Panc1 (cell line): Measurements from ENCODE around the gene ZNF888. TPM values are rescaled to one million over a fixed set of nuclear protein-coding genes. Genes with fewer than 3 reads are reported as not detected.
"Not testable (repeated sequence)": the region's sequence is repeated elsewhere in the genome, so short reads cannot be mapped to it uniquely, and the experiment has no call there.

Source experiments
- ATAC-seq: fragments of 200-7000 bp; cut with Tn5 transposase; 2 replicates; pipeline ENCODE4 v1.9.1; 2020; ENCODE audit warnings: mild to moderate bottlenecking, moderate library complexity
- BruUV-seq: library from RNA; stranded (reverse); fragments of 400-500 nt; replicated peaks from 2 replicates; lab custom pipeline; 2021; lab: Mats Ljungman, UMichigan
- CTCF ChIA-PET: fragments of 300-600 bp; sonication (Branson Sonifier 250); formaldehyde crosslinking; loops from one replicate; lab custom pipeline; 2022; ENCODE audit warnings: antibody characterized with exemption; lab: Charles Lee
- POLR2A ChIA-PET: fragments of 300-600 bp; sonication (Branson Sonifier 250); formaldehyde crosslinking; loops from one replicate; lab custom pipeline; 2022; ENCODE audit warnings: antibody characterized with exemption; lab: Charles Lee
- DNase-seq: peaks from one replicate; pipeline ENCODE4 v3.0.0-alpha.2; 2010; ENCODE audit warnings: low read depth, low spot score
- H3K27ac ChIP-seq: 2 replicates; pipeline ENCODE4 v1.5.1; 2011; ENCODE audit warnings: mild to moderate bottlenecking, low read length, inconsistent platforms
- H3K27me3 ChIP-seq: fragments of 200-500 bp; sonication (Bioruptor generic); 2 replicates; pipeline ENCODE4 v1.6.0; 2014; ENCODE audit warnings: low read length, inconsistent platforms; ENCODE audit not compliant: control insufficient read depth, insufficient read depth
- H3K36me3 ChIP-seq: fragments of 200-500 bp; sonication (Bioruptor generic); 2 replicates; pipeline ENCODE4 v1.5.1; 2014; ENCODE audit warnings: inconsistent platforms, mild to moderate bottlenecking, low read length, moderate library complexity; ENCODE audit not compliant: control insufficient read depth, insufficient read depth
- H3K4me1 ChIP-seq: 2 replicates; pipeline ENCODE4 v1.5.1; 2011; ENCODE audit warnings: inconsistent platforms, mild to moderate bottlenecking, low read length, moderate library complexity; ENCODE audit not compliant: control insufficient read depth, insufficient read depth
- H3K4me3 ChIP-seq, 2 experiments: 2 replicates each; pipeline ENCODE4 v1.5.1; 2011 to 2012; ENCODE audit warnings: low read depth in 2 of 2, low read length in 2 of 2, mild to moderate bottlenecking in 2 of 2, inconsistent platforms in 1 of 2, moderate library complexity in 1 of 2
- H3K9me3 ChIP-seq: fragments of 200-500 bp; sonication (Bioruptor generic); 2 replicates; pipeline ENCODE4 v1.5.1; 2014; ENCODE audit warnings: low read depth, mild to moderate bottlenecking, inconsistent platforms, low read length, moderate library complexity; ENCODE audit not compliant: control insufficient read depth, insufficient read depth
- CTCF ChIP-seq: fragments of 450-650 bp; IDR thresholded peaks from 2 replicates; pipeline ENCODE4 v1.5.1; 2017; ENCODE audit warnings: mild to moderate bottlenecking
- POLR2AphosphoS5 ChIP-seq: IDR thresholded peaks from 2 replicates; pipeline ENCODE4 v1.6.1; 2012; ENCODE audit warnings: mild to moderate bottlenecking, low read depth, low read length, moderate library complexity
- REST ChIP-seq, 2 experiments: IDR thresholded peaks; 2 replicates each; pipeline ENCODE4 v1.6.1; 2011 to 2012; ENCODE audit warnings: low read depth in 2 of 2, control low read depth in 1 of 2, low read length in 1 of 2, mild to moderate bottlenecking in 1 of 2, moderate library complexity in 1 of 2; ENCODE audit not compliant: insufficient read depth in 1 of 2
- SIN3A ChIP-seq: IDR thresholded peaks from 2 replicates; pipeline ENCODE4 v1.6.1; 2012; ENCODE audit warnings: low read depth, mild to moderate bottlenecking, low read length, moderate library complexity, borderline replicate concordance; ENCODE audit not compliant: insufficient read depth
- TCF7L2 ChIP-seq: IDR thresholded peaks from 2 replicates; pipeline ENCODE4 v1.6.1; 2011; ENCODE audit warnings: mild to moderate bottlenecking, low read depth, low read length, inconsistent platforms
- in situ Hi-C: cut with HindIII; loops from 2 replicates; pipeline ENCODE4 v1.10.0; 2016; ENCODE audit warnings: low sequenced_read_pairs, low pct_unique_long_range_greater_than_20kb
- intact Hi-C: fragments of 100-400 bp; cut with micrococcal nuclease; formaldehyde crosslinking; loops from one replicate; pipeline ENCODE4 v1.10.0; 2022; ENCODE audit not compliant: unreplicated experiment
- total RNA-seq: library from RNA; stranded (reverse); gene quantifications from one replicate; pipeline ENCODE4 v1.2.1, GENCODE V29; 2021; ENCODE audit not compliant: unreplicated experiment

The ZNF888 gene
- total RNA-seq, 1 experiment from 2014 or later, result 7.4 TPM

- H3K36me3 ChIP-seq, result peaks cover 8% of the 10 kb centered on the region; the same call in 1 of the 2 replicates
- TF ChIP-seq POLR2AphosphoS5 (no peak), TCF7L2 (no peak), CTCF (no peak), REST (IDR thresholded peaks at IDR 0.05; ENCODE audit: insufficient read depth in 1 of 2, low read depth in 2 of 2, low read length in 1 of 2) (no peak), SIN3A (no peak)
- no peak overlapping the region for H3K4me3 ChIP-seq
- POLR2A ChIA-PET, result no interaction called here
- in situ Hi-C loops, result no loop called here
- ATAC-seq, result no peak
- no peaks in the 10 kb centered on the region for H3K4me1 ChIP-seq
- no peak for DNase-seq
- no peak overlapping the region for H3K27ac ChIP-seq
- H3K27me3 ChIP-seq, result no peaks in the 10 kb centered on the region
- CTCF ChIA-PET, result no interaction called here
- no TSS peak for BruUV-seq
- peaks cover 37% of the 10 kb centered on the region; the same call in 1 of the 2 replicates for H3K9me3 ChIP-seq
- intact Hi-C loops, result no loop called here
Observed at GRCh38 chr19:52880895-52881389, 42.3 kb downstream of the ZNF888 start.

GRCh38 chr19:52872996-52873395, 50.2 kb downstream of the ZNF888 start:
- H3K9me3 ChIP-seq, H3K27ac ChIP-seq, H3K36me3 ChIP-seq, H3K4me1 ChIP-seq, BruUV-seq, H3K4me3 ChIP-seq, CTCF ChIA-PET, ATAC-seq, in situ Hi-C loops, POLR2A ChIA-PET, intact Hi-C loops, H3K27me3 ChIP-seq, DNase-seq: not testable (repeated sequence)

- no peaks in the 10 kb centered on the region for H3K9me3 ChIP-seq
- H3K36me3 ChIP-seq, result no peaks in the 10 kb centered on the region
- ChIA-PET POLR2A (no interaction called here), CTCF (no interaction called here)
- no peak overlapping the region for H3K27ac ChIP-seq
- no peaks in the 10 kb centered on the region for H3K27me3 ChIP-seq
- no peak for ATAC-seq
- intact Hi-C loops, result no loop called here
- no peak for DNase-seq
- TF ChIP-seq SIN3A, result no peak
- no peak for TF ChIP-seq POLR2AphosphoS5
- no peak for TF ChIP-seq TCF7L2
- no peak for TF ChIP-seq CTCF
- TF ChIP-seq REST (IDR thresholded peaks at IDR 0.05; ENCODE audit: insufficient read depth in 1 of 2, low read depth in 2 of 2, low read length in 1 of 2), result no peak
- in situ Hi-C loops, result no loop called here
- no peak overlapping the region for H3K4me3 ChIP-seq
- BruUV-seq, result no TSS peak
- H3K4me1 ChIP-seq, result no peaks in the 10 kb centered on the region
Observed at GRCh38 chr19:52871466-52871865, 51.8 kb downstream of the ZNF888 start.

- H3K36me3 ChIP-seq, H3K4me3 ChIP-seq, H3K9me3 ChIP-seq, ATAC-seq, DNase-seq, POLR2A ChIA-PET, CTCF ChIA-PET, in situ Hi-C loops, BruUV-seq, H3K27ac ChIP-seq, intact Hi-C loops, H3K4me1 ChIP-seq, H3K27me3 ChIP-seq: not testable (repeated sequence)
Observed at GRCh38 chr19:52868031-52868430, 55.2 kb downstream of the ZNF888 start.
